Umbilical cord (tissue), 2 donors: ENCODE data around the gene STK4. TPM values are rescaled to one million over a fixed set of nuclear protein-coding genes. Genes with fewer than 3 reads are reported as not detected.
"Not testable (repeated sequence)": the region's sequence is repeated elsewhere in the genome, so short reads cannot be mapped to it uniquely, and the experiment has no call there.

Source experiments
- DNase-seq: peaks from one replicate; pipeline ENCODE4 v3.0.0-alpha.2; 2015; ENCODE audit warnings: low spot score
- total RNA-seq: library from RNA; depleted of rRNA; stranded (reverse); fragments of >200 nt; gene quantifications from one replicate; pipeline ENCODE4 v1.2.3, GENCODE V29; 2014; ENCODE audit warnings: low replicate concordance; ENCODE audit not compliant: insufficient read depth

STK4 gene
- total RNA-seq, 1 donor from 2014 or later: 34.4 TPM

DNA sequence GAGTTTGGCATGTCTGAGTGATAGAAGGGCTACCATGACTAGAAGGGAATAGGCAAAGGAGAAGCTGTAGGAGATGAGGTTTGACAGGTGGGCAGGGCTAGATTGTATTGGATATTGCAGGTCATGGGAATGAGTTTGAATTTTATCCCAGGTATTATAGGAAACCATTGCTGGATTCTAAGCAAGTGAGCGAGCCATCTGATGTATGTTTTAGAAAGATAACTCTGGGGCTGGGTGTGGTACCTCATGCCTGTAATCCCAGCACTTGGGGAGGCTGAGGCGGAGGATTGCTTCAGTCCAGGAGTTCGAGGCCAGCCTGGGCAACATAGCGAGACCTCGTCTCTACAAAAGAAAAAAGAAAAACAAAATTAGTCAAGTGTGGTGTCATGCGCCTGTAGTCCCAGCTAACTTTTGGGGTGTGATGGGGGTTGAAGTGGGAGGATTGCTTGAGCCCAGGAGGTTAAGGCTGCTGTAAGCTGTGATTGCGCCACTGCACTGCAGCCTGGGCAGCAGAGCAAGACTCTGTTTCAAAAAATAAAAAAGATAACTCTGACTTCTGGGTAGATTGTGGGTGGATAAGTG is 16.9 kb downstream of the STK4 start:
- DNase-seq: no peak

DNA sequence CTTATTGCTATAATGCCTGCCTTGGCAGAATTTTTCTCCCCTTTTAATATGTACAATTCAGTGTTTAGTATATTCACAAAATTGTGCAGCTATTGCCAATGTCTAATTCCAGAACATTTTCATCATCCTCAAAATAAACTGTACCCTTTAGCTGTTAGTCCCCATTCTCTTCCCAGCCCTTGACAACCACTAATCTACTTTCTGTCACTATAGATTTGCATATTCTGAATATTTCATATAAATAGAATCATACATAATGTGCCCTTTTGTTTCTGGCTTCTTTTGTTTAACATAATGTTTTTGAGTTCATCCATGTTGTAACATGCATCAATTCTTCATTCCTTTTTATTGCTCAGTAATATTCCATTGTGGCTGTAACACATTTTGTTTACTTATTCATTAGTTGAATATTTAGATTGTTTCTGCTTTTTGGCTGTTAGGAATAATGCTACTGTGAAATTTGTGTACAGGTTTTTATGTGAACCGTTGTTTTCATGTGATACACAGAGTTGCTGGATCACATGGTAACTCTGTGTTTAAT is 22.4 kb downstream of the STK4 start:
- no peak for DNase-seq

DNA sequence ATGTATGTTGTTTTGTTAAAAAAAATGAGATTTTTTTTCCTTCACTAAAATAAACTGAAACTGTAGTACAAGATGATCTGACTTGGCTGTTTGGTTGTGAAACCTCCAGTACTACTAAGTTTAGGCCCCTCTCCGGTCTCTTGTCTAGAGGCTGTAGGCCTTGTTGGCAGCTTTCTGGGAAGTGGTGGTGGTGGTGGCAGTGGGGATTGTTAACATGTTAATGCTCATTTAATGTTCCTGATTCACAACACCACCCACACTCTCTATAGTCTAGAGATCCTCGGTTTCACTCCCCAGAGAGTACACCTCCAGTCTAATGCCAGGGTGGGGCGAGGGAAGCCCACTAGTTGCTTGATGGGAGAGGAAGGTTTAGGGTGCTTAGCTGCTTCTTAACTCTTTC is 24.1 kb downstream of the STK4 start:
- DNase-seq: no peak

DNA sequence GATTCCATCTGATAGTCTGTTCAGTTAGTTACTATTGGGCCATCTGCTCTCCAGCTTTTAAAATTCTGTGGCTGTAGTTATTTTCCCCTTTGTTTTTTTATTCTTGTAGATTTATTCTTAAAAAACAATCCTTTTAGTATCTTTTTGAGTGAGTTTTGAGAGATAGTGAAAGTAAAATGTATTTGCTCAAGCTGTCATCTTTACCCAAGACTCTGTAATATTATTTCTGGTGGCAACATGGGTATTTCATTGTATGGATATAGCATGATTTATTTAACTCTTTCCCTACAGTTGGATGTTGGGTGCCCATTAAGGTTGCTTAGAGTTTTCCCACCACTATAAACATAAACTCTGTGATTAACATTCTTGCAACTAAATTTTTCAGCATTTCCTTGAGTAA is 24.6 kb downstream of the STK4 start:
- DNase-seq: no peak

DNA sequence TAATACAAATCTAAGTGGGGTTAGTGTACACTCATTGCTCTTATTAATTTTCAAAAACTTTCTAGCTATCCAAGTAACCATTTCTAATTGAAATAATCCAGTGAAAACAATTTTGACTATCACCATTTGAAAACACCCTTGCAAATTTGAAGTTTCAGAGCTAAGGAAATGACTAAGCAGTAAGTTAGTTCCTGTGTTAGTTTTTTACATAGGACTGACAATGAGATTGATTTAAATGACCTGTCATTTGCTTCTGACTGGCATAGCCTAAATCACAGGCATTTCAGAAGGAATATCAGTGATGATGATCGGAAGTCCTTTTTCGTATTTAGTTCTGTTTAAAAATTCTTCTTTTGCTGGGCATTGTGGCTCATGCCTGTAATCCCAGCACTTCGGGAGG is 27.0 kb downstream of the STK4 start:
- DNase-seq: no peak

DNA sequence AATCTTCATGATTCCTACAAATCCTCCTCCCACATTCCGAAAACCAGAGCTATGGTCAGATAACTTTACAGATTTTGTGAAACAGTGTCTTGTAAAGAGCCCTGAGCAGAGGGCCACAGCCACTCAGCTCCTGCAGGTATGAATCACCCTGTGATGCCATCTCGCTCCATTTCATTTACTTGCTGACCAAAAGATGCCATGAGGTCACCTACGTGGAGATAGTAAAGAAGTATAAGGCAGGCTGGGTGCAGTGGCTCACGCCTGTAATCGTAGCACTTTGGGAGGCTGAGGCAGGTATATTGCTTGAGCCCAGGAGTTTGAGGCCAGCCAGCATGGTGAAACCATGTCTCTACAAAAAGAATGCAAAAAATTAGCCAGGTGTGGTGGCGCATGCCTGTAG is 30.9 kb downstream of the STK4 start:
- DNase-seq: no peak

DNA sequence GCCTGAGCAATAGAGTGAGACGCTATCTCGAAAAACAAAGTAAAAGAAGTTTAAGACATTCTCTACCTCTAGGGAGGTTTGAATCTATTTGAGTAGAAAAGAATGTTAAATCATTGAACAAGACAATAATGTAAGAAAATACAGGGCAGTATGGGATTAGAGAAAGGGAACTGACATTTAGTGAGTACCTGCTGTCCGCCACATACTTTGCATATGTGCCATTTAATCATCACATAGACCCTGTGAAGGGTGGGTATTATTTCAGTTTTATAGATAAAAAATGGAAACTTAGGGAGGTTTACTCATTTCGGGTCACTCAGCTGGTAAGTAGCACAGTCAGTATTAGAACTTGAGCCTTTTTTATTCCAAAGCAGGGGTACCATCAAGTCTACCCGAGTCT is 31.4 kb downstream of the STK4 start:
- DNase-seq: no peak

DNA sequence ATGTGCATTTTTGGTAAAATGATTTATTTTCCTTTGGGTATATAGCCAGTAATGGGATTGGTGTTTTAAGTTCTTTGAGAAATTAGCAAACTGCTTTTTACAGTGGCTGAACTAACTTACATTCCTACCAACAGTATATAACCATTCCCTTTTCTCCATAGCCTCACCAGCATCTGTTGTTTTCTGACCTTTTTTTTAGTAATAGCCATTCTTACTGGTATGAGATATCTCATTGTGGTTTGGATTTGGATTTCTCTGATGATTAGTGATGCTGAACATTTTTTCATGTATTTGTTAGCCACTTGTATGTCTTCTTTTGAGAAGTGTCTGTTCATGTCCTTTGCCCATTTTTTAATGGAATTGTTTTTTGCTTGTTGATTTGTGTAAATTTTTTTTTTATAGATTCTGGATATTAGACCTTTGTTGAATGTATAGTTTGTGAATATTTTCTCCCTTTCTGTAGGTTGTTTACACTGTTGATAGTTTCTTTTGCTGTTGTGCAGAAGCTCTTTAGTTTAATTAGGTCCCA is 42.3 kb downstream of the STK4 start:
- DNase-seq: no peak

DNA sequence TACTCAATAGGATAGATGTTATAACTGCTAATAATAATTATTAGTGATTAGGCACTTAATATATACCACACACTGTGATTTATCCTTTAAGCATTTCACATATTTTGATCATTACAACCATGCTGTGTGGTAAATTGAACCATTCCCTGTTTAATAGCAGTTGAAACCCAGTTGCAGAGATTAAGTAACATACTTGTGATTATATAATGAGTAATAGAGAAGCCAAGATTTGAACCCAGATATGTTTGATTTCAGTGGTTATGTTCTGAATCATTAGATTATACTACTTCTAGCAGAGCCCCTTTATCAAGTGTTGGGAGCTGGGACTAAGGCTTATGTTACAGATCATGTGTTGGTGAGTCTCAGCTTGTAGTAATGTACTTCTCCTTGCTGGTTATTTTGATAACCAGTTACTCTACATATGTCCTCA is 44.1 kb downstream of the STK4 start:
- no peak for DNase-seq

DNA sequence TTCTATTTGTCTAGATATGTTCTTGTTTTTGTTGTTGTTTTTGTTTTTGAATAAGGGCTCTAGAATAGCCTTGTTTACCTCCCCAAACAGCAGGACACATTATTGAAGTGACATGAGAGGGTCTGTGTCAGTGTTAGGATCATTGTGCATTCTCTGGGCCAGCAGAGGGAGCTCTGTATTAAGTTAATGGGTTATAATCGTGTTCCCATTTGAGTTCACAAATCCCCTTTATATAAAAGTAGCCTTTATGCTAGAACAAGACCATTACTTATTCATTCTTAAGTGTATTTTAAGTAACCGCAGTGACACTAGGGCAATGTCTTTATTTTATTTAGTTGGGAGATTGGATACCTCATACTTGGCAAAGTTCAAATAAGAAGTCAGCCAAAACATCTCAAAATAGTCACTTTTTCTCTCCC is 44.8 kb downstream of the STK4 start:
- peak; percentile 66 for DNase-seq

DNA sequence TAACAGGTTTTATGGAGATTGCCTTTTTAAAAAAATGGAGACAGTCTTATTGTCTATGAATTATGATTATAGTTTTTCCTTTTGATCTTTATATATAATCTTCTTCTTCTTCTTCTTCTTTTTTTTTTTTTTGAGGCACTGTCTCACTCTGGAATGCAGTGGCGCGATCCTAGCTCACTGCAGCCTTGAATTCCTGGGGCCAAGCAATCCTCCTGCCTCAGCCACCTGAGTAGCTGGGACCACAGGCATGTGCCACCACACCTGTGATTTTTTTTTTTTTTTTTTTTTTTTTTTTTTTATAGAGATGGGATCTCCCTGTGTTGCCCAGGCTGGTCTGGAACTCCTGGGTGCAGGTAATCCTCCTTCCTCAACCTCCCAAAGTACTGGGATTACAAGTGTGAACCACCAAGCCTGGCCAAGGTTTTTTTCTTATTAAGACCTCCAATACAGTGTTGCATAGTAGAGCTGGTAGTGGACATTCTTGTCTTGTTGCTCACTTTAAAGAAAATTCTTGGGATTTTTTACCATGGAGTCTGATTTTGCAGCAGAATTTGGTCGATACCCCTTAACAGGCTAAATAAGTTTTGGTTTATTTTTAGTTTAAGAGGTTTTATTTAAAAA is 46.5 kb downstream of the STK4 start:
- DNase-seq: no peak

DNA sequence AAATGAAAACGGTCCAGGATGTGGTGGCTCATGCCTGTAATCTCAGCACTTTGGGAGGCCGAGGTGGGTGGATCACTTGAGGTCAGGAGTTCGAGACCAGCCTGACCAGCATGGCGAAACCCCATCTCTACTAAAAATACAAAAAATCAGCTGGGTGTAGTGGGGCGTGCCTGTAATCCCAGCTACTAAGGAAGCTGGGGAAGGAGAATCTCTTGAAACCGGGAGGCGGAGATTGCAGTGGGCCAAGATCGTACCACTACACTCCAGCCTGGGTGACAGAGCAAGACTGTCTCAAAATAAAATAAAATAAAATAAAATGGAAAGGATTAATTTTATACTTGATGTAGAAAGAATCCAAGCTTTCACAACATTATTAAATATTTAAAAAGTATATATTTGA is 47.8 kb downstream of the STK4 start:
- DNase-seq: not testable (repeated sequence)

DNA sequence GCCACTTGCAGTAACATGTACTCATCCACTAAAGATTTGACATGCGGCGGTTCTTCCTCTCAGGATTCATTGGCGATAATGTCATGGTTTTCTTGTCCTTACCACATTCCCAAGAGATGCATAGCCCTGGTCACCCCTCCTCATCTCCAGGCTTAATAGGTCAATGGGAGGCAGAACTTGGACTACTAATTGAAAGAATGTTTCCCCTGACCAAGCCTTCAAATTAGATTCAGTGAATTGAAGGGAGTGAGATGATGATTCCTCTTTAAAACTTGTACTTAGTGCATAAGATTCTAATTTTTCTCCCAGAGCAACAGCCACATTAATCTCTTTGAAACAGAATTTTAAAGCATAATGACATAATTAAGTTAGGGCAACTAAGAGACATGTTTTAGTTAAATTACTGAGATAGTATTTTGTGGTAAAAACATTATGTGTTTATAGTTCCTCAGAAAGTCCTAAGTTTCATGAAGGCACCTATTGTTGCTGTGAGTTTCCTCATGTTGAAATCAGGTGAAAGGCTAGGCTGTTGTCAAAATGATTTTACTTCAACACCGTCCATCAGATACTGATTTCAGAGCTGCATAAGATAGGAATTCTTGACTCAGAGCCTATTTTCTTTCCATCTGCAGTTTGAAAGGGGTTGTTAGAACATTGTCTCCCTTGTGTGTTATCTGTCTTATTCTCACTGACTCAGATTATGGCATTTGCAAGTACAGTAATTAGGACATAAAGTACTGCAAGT is 48.5 kb downstream of the STK4 start:
- DNase-seq: no peak

DNA sequence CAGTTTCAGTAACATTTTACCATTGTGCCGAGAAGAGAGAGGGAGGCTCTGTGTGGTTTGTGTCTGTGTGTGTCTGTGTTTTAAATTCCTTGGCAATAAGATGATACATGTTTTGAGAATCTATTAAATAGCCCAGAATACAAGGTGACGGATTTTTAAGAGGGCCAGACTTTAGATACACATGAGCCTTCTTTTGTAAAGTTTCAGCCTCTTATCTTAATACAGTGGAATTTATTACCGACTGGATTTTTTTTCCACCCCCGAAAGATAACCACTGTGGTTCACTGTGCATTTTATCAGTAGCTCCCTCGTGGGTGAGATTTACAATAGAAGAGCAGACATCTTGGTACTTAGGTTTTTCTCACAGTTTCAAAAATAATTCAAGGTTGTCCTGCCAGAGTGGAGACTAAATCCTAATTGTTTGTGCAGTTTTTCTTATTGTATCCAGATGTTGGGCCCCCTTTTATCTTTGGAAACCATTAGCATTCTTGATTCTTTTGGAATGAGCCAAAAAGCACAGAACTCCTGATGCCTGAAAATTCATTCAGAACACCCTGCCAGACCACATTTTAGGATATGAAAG is 49.9 kb downstream of the STK4 start:
- DNase-seq: peak; percentile 26

DNA sequence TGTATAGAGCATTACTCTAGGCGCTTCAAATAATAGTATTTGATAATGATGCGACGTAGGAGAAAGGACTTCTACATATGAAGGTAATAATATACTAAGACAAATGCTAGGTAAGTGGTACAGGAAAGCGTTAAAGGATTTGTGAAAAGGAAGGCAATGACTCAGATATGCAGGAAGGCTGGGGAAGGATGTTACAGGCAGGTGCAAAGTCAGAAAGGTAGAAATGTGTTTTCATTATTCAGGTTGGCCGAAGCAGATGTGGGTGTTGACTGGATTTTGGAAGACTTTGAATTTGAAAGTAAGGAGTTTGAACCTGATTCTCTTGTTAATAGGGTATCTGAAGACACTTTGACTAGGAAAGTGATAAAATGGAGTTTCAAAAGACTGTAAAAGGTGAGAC is 51.0 kb downstream of the STK4 start:
- no peak for DNase-seq

DNA sequence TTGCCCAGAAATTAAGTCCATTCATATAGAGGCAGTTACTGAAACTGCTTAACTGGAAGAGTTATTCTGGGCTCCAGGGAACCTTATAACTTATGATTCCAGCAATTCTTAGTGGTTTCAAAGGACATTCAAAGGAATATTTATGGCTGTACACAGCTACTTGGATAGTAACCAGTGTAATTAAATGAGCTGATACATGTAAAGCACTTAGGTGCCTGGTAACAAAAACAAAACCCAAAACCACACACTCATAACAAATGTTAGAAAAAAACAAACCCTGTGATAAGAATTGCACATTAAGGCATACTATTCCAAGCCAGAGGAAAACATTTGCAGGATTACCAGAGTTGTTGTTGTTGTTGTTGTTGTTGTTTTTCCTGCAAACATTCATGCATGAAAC is 51.5 kb downstream of the STK4 start:
- DNase-seq: no peak

DNA sequence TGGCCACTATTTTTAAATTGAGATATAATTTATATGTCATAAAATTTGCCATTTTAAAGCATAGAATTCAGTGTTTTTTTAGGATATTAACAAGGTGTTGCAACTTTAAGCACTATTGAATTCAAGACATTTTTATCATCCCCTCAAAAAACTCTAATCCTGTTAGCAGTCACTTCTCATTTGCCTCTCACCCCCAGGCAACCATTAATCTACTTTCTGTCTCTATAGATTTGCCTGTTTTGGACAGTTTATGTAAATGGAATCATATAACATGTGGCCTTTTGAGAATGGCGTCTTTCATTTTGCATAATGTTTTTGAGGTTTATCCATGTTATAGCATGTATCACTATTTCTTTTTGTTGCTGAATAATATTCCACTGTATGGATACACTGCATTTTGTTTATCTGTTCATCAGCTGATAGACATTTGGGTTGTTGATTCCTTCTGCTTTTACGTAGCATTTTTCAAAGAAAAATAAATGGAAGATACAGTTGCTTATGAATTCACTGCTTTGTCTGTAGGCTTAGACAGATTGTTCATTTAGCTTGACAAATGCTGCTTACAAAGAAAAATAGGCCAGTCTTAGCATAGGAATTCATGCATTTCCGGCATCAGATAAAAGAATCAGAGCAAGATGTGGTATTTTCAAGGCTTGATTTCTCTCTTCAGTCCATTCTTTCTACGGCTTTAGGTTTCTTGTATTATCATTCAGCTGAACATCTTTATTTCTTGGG is 52.9 kb downstream of the STK4 start:
- no peak for DNase-seq

DNA sequence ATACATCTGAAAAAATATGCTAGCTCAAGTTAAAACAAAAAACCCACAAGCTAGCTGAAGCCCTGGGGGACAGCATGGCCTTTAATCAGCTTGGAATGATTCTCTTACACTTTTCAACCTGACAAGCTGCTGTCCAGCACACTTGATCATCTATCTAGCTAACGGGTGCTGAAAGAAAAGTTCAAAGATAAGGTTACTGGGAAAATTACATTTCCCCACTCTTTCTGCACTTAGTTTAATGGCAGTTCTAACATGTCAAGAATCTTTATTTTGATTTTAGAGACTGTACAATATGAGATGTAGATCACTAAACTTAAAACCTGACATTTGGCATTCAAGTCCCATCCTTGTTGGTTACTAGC is 53.4 kb downstream of the STK4 start:
- DNase-seq: no peak

DNA sequence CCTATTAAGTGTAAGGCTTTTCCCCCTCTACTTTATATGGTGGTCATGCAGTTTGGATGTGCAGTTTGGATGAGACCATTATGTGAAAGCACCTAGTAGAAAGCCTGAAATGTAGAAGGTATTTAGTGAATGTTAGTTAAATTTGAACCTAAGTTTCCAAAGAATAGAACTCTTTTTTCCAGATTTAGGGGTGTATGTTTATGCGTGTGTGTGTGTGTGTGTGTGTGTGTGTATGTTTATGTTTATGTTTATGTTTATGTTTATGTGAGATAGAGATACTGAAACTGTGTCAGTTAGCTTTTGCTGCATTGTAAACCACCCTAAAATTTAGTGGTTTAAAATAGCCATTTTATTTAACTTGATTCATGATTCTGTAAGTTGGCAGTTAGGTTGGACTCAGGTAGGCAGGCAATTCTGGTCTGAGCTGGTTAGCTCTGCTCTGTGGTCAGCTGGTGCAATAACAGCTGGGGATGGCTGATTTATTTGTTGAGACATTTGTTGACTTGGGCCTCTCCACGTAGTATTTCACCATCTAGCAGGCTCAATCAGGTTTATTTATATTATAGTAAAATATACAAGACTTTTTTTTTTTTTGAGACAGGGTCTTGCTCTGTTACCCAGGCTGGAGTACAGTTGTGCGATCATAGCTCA is 54.0 kb downstream of the STK4 start:
- no peak for DNase-seq

DNA sequence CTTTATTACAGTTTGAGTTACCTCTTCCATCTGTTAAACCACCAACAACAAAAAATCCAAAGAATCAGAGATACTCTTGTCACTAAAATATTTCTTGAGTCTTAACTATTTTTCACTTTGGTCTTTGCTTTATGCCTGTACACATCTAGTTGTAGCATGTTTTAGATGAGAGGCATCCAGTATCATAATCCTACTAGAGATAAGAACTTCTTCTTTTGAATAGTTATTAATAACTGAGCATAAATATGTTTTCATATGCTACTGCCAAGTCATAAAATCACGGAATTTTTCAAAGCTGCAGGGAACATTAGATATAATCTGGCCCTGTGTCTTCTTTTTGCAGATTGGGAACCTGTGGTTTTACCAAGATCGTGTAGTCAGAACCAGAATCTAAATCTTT is 55.3 kb downstream of the STK4 start:
- DNase-seq: peak; percentile 76

DNA sequence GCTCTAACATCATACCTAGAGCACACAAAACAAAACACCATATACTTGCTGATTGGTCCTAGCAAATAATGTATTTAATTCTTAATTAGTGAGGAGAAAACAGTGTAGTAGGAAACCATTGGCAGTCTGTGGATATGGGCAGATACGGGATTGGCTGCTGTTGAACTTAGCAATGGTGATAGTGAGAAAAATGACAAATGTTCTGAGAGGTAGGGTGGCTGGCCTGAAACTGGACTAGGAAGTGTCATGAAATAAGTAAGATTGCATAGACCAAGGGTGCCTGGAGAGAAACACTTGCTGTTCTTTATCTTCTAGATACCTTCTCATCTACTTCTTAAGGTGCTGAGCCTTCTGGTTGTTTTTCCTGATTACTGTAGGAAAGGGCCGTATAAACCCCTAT is 56.8 kb downstream of the STK4 start:
- not testable (repeated sequence) for DNase-seq
